H9 (cell line): Measurements from ENCODE around the gene TBC1D3B. TPM values are rescaled to one million over a fixed set of nuclear protein-coding genes. Genes with fewer than 3 reads are reported as not detected.

Experiments used
- DNase-seq: peaks from one replicate; pipeline ENCODE4 v3.0.0-alpha.2; 2017
- H2AFZ ChIP-seq: one replicate; pipeline ENCODE4 v1.6.1; 2013; ENCODE audit warnings: mild to moderate bottlenecking, low read length, control low read depth, moderate library complexity
- H2AK5ac ChIP-seq: 2 replicates; pipeline ENCODE4 v1.6.1; 2013; ENCODE audit warnings: low read length, control low read depth, mixed read lengths; ENCODE audit not compliant: insufficient read length
- H2BK120ac ChIP-seq: one replicate; pipeline ENCODE4 v1.6.1; 2013; ENCODE audit warnings: low read depth, mild to moderate bottlenecking, low read length, control low read depth, inconsistent platforms; ENCODE audit not compliant: poor library complexity, severe bottlenecking
- H2BK12ac ChIP-seq: 2 replicates; pipeline ENCODE4 v1.6.1; 2013; ENCODE audit warnings: low read length, control low read depth, mixed read lengths, low read depth; ENCODE audit not compliant: insufficient read length
- H2BK15ac ChIP-seq: 2 replicates; pipeline ENCODE4 v1.6.1; 2013; ENCODE audit warnings: low read depth, low read length, control low read depth
- H2BK20ac ChIP-seq: one replicate; pipeline ENCODE4 v1.6.1; 2013; ENCODE audit warnings: low read depth, mild to moderate bottlenecking, low read length, control low read depth, inconsistent platforms; ENCODE audit not compliant: poor library complexity, severe bottlenecking
- H2BK5ac ChIP-seq: 2 replicates; pipeline ENCODE4 v1.6.1; 2013; ENCODE audit warnings: low read length, control low read depth, mixed read lengths; ENCODE audit not compliant: insufficient read length
- H3K14ac ChIP-seq: 2 replicates; pipeline ENCODE4 v1.6.1; 2013; ENCODE audit warnings: low read length, control low read depth; ENCODE audit not compliant: insufficient read depth
- H3K18ac ChIP-seq: 2 replicates; pipeline ENCODE4 v1.6.1; 2013; ENCODE audit warnings: low read depth, mild to moderate bottlenecking, mixed read lengths, low read length, control low read depth; ENCODE audit not compliant: insufficient read length
- H3K23ac ChIP-seq: 2 replicates; pipeline ENCODE4 v1.6.1; 2013; ENCODE audit warnings: low read length, control low read depth, mixed read lengths, low read depth; ENCODE audit not compliant: insufficient read length
- H3K23me2 ChIP-seq: 2 replicates; pipeline ENCODE4 v1.6.1; 2013; ENCODE audit warnings: low read depth, mild to moderate bottlenecking, mixed read lengths, low read length, control low read depth; ENCODE audit not compliant: insufficient read length, poor library complexity, severe bottlenecking
- H3K27ac ChIP-seq: 2 replicates; pipeline ENCODE4 v1.5.1; 2013; ENCODE audit warnings: low read length, control low read depth, mixed read lengths, low read depth; ENCODE audit not compliant: insufficient read length
- H3K27me3 ChIP-seq: 2 replicates; pipeline ENCODE4 v1.6.1; 2013; ENCODE audit warnings: low read length, control low read depth, inconsistent platforms; ENCODE audit not compliant: insufficient read depth
- H3K4ac ChIP-seq: 2 replicates; pipeline ENCODE4 v1.6.1; 2013; ENCODE audit warnings: low read depth, mild to moderate bottlenecking, control low read depth, inconsistent platforms, low read length, moderate library complexity
- H3K4me1 ChIP-seq: 2 replicates; pipeline ENCODE4 v1.6.1; 2013; ENCODE audit warnings: low read length, control low read depth, inconsistent platforms; ENCODE audit not compliant: insufficient read depth
- H3K4me2 ChIP-seq: 2 replicates; pipeline ENCODE4 v1.6.1; 2013; ENCODE audit warnings: low read length, control low read depth, mixed read lengths; ENCODE audit not compliant: insufficient read length, insufficient read depth
- H3K56ac ChIP-seq: 2 replicates; pipeline ENCODE4 v1.6.1; 2013; ENCODE audit warnings: low read depth, mild to moderate bottlenecking, mixed read lengths, low read length, control low read depth; ENCODE audit not compliant: insufficient read length
- H3K79me1 ChIP-seq: 2 replicates; pipeline ENCODE4 v1.6.1; 2013; ENCODE audit warnings: low read depth, mild to moderate bottlenecking, moderate library complexity, low read length, control low read depth, inconsistent platforms; ENCODE audit not compliant: insufficient read depth, poor library complexity, severe bottlenecking
- H3K79me2 ChIP-seq: 2 replicates; pipeline ENCODE4 v1.6.1; 2013; ENCODE audit warnings: low read length, control low read depth, inconsistent platforms; ENCODE audit not compliant: insufficient read depth
- H3K9ac ChIP-seq: 2 replicates; pipeline ENCODE4 v1.6.1; 2013; ENCODE audit warnings: low read length, control low read depth, mixed read lengths; ENCODE audit not compliant: insufficient read length; ENCODE audit errors: extremely low read depth
- H3K9me3 ChIP-seq: one replicate; pipeline ENCODE4 v1.6.1; 2013; ENCODE audit warnings: low read depth, low read length, inconsistent platforms; ENCODE audit not compliant: control insufficient read depth
- H3T11ph ChIP-seq: one replicate; pipeline ENCODE4 v1.6.1; 2013; ENCODE audit warnings: mild to moderate bottlenecking, low read length, control low read depth, inconsistent platforms
- H4K20me1 ChIP-seq: one replicate; pipeline ENCODE4 v1.6.1; 2013; ENCODE audit not compliant: control insufficient read depth, insufficient read length, insufficient read depth
- H4K5ac ChIP-seq: 2 replicates; pipeline ENCODE4 v1.6.1; 2013; ENCODE audit warnings: low read depth, mild to moderate bottlenecking, mixed read lengths, low read length, control low read depth; ENCODE audit not compliant: insufficient read length
- H4K8ac ChIP-seq: replicated peaks from 2 replicates; pipeline ENCODE4 v1.6.1; 2013; ENCODE audit warnings: low read length, control low read depth, mixed read lengths, low read depth; ENCODE audit not compliant: insufficient read length
- H4K91ac ChIP-seq: 2 replicates; pipeline ENCODE4 v1.6.1; 2013; ENCODE audit warnings: low read depth, mild to moderate bottlenecking, moderate library complexity, mixed read lengths, low read length, control low read depth; ENCODE audit not compliant: insufficient read length
- H3K27ac Mint-ChIP-seq, 3 experiments: 2 replicates in 2 of 3; 3 replicates in 1 of 3; pipeline ENCODE4 v1.8.0; 2020 to 2021; ENCODE audit warnings: mixed read lengths in 3 of 3, mild to moderate bottlenecking in 1 of 3, moderate library complexity in 1 of 3
- H3K27me3 Mint-ChIP-seq: 2 replicates; pipeline ENCODE4 v1.8.0; 2021; ENCODE audit warnings: low read depth, mild to moderate bottlenecking, moderate library complexity, mixed read lengths
- H3K36me3 Mint-ChIP-seq, 3 experiments: 2 replicates in 2 of 3; 3 replicates in 1 of 3; pipeline ENCODE4 v1.8.0; 2020 to 2021; ENCODE audit warnings: low read depth in 3 of 3, mixed read lengths in 3 of 3; ENCODE audit not compliant: insufficient read depth in 1 of 3
- H3K4me1 Mint-ChIP-seq, 2 experiments: 2 replicates each; pipeline ENCODE4 v1.8.0; 2020; ENCODE audit warnings: mixed read lengths in 2 of 2
- H3K4me3 Mint-ChIP-seq, 2 experiments: 2 replicates in 1 of 2; 3 replicates in 1 of 2; pipeline ENCODE4 v1.8.0; 2020 to 2021; ENCODE audit warnings: mild to moderate bottlenecking in 2 of 2, mixed read lengths in 2 of 2, moderate library complexity in 1 of 2
- H3K9me3 Mint-ChIP-seq, 2 experiments: 2 replicates in 1 of 2; 3 replicates in 1 of 2; pipeline ENCODE4 v1.8.0; 2020; ENCODE audit warnings: mild to moderate bottlenecking in 2 of 2, mixed read lengths in 2 of 2, moderate library complexity in 1 of 2
- CTCF ChIP-seq: fragments of 200-600 bp; sonication (generic); conservative IDR thresholded peaks from 3 replicates; pipeline ENCODE4 v1.8.0; 2021; ENCODE audit warnings: antibody characterized with exemption, mild to moderate bottlenecking
- WGBS: extraction: QIAGEN DNeasy Blood & Tissue Kit; methylation state at CpG from one replicate; pipeline ENCODE4 v1.1.7; 2013; ENCODE audit warnings: missing lambda C conversion rate, low lambda C conversion rate, mixed read lengths; ENCODE audit not compliant: insufficient read length; ENCODE audit errors: extremely low coverage; 5-methylcytosine and 5-hydroxymethylcytosine counted together
- total RNA-seq: library from RNA; stranded (reverse); gene quantifications from 2 replicates; pipeline ENCODE4 v1.2.1, GENCODE V29; 2021

Gene TBC1D3B
- total RNA-seq, 1 experiment from 2014 or later, result 8.8 TPM

GRCh38 chr17:36135465-36135864, 41.0 kb downstream of the TBC1D3B start:
- Histone ChIP-seq H3K4me2 (no peak overlapping the region), H2AK5ac (no peak overlapping the region), H3K79me2 (no peaks in the 10 kb centered on the region), H2BK120ac (no peak overlapping the region), H3K9me3 (no peaks in the 10 kb centered on the region), H2BK15ac (no peak overlapping the region), H3T11ph (no peak overlapping the region), H2BK5ac (no peak overlapping the region), H3K27me3 (peaks cover 2% of the 10 kb centered on the region; the same call in 1 of the 2 replicates), H4K20me1 (no peaks in the 10 kb centered on the region), H4K91ac (no peak overlapping the region), H3K27ac (no peak overlapping the region), H3K23me2 (no peaks in the 10 kb centered on the region), H3K56ac (no peak overlapping the region), H4K5ac (no peak overlapping the region), H2AFZ (no peak overlapping the region), H3K9ac (no peak overlapping the region), H3K4ac (no peak overlapping the region), H3K23ac (no peak overlapping the region), H3K14ac (no peak overlapping the region), H2BK20ac (no peak overlapping the region), H3K79me1 (no peaks in the 10 kb centered on the region), H3K4me1 (no peaks in the 10 kb centered on the region), H2BK12ac (no peak overlapping the region), H3K18ac (no peak overlapping the region), H4K8ac (no peak overlapping the region)
- DNase-seq, result no peak
- H3K4me3 Mint-ChIP-seq, result no peak overlapping the region
- H3K27ac Mint-ChIP-seq, result no peak overlapping the region
- TF ChIP-seq CTCF, result no peak
- peaks cover 0 to 2% of the 10 kb centered on the region in 2 experiments; a peak in 3 of 4 replicates for H3K4me1 Mint-ChIP-seq
- peaks cover 3 to 6% of the 10 kb centered on the region in 2 experiments; a peak in 4 of 5 replicates for H3K9me3 Mint-ChIP-seq
- peaks cover 0 to 2% (median 0%) of the 10 kb centered on the region in 3 experiments; a peak in 1 of 7 replicates for H3K36me3 Mint-ChIP-seq
- H3K27me3 Mint-ChIP-seq, result no peaks in the 10 kb centered on the region; the same call in 1 of the 2 replicates
- WGBS, result no CpG with 5 or more reads among the region's 4 CpGs
